HCEC 1CT (cell line): ENCODE data around the gene PLOD1.
A peak's percentile ranks its signal among the peaks of the same experiment; 100 is the strongest.

Source experiments
- DNase-seq: peaks from one replicate; pipeline ENCODE4 v3.0.0-alpha.2; 2017

The PLOD1 gene

DNA sequence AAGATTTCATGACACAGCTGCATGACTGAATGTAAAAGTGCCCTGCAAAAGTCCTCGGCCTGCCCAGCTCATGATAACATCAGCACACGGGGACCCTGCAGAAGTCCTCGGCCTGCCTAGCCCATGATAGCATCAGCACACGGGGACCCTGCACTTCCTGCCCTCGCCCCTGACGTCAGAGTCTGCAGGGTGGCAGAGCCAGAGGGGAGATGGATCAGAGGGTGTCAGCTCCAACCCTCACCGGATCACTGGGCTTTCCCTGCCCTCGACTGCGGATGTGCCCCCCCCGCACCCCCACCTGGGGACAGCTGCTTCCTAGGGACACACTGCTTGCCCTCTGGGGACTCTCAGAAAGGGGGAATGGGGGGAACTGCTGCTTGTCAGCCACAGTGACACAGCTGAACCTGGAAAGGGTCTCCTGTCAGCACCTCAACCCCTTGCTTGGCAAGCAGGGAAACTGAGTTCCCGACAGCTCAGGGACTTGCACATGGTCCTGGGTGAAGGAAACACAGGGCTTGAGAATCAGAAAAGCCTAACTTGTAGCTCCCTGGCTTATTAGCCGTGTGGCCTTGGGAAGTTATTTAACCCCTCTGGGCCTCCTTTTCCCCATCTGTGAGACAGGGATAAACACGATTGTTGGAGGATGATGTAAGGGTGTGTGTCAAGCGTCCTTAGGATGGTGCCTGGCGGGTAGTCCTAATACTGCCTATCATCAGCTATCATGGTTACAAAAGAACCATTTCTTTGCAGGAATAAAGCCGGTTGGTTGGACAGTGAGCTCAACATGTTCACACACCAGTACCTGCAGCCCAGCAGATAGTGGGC is 76.4 kb downstream of the PLOD1 start:
- DNase-seq: no peak

DNA sequence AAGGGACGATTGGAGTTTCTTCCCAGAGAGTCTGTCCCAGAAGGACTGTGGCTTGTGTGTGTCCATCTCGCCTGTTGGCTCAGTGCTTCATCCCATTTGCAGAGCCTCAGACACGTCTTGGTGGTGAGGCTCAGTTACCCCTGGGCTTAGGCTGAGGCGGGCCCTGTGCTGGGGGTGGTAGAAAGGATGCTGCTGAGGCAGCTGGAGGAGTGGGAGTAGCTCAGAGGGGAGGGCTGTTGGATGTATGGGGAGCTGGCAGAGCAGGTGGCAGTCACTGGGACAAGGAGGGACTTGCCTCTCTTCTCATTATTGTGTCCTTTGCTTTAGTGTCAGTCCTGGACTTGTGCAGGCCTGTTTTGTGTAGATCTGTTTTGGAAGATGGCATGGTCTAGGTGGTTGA is 77.5 kb downstream of the PLOD1 start:
- no peak for DNase-seq

DNA sequence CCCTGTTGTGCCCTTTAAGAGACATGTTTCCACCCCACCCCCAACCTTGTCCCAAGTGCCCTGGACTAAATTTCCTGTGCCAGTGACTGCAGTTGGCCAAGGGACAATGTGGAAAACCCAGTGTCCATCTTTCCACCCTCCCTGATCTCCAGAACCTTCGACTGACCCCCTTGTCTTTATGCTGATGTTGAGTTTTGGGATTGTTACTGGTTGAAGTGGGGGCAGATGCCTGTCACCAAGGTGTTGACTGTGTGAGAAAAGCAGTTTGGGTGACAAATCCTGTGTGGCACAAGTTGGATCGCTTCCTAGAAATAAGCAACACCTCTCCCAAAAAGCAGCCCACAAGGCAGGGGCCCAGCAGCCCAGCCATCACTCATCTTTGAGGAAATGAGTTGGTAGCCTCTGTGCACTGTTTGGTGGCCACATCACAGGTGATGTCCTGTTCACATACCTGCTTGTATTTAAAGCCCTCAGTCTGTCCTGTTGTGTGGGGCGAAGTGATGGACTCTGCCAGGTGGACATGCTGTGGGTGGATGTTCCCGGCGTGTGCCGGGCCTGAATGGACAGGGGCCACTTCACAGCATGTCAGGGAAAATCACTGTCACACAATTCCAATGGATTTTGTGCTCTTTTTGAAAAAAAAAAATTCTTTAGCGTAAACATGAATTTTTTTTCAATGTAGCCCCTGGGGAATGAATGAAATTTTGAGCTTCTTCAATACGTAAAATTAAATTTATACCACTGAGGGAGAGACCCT is 78.2 kb downstream of the PLOD1 start:
- DNase-seq: no peak

DNA sequence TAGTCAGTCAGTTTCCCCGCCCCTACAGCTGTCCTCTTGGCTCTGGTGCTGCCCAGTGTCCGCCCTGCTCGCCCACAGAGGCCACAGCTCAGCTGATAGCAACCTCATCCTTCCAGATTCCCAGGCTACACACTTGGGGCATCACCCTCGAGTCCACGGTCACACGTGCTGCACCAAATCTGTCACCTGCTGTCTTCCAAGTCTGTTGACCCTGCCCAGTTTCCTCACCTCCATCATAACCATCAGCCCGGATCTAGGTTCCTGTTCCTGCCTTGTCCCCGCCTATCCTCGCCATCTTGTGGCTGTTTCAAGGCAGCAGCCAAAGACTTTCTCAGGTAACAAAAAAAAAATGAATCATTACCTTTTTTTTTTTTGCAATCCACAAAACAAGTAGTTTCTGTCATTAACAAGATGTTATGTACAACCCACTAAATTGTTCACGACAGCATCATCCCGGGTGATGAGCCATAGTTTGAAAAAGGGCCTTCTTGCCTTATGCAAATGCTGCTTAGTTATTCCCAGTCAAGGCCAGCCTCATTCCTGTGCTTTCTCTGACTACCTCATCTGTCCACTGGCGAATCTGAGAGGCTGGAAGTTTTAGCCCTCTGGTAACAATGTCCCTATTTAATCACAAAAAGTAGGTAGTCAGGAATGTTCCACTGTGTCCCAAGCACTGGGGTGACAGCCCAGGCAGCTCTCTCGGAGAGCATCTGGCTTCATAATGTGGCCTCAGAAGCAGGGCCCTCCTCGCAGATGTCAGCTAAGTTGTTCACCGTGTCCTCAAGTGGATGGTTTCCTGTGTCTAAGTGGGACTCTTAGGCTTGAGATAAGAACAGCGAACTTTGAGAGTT is 79.8 kb downstream of the PLOD1 start:
- DNase-seq: no peak

DNA sequence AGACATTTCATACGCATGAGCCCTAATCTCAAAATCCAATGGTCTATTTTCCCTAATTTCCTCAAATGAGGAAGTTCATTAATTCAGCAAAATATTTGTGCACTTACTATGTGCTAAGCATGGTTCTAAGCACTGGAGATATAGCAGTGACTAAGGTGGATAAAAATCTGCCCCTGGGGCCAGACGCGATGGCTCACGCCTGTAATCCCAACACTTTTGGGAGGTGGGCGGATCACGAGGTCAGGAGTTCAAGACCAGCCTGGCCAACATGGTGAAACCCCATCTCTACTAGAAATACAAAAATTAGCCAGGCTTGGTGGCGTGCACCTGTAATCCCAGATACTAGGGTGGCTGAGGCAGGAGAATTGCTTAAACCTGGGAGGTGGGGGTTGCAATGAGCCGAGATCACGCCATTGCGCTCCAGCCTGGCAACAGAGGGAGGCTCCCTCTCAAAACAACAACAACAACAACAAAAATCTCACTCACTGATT is 80.5 kb downstream of the PLOD1 start:
- no peak for DNase-seq

DNA sequence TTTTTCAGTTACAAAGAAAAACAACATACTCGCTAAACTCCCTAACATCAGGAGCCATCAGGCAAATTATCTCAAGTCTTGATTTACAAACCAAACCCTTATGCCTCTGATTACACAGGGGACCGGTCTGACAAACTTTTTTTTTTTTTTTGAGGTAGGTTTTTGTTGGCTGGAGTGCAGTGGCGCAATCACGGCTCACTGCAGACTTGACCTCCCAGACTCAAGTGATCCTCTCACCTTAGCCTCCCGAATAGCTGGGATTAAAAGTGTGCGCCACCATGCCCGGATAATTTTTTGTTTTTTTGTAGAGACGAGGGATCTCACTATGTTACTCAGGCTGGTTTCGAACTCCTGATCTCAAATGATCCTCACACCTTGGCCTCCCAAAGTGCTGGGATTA is 81.0 kb downstream of the PLOD1 start:
- no peak for DNase-seq

DNA sequence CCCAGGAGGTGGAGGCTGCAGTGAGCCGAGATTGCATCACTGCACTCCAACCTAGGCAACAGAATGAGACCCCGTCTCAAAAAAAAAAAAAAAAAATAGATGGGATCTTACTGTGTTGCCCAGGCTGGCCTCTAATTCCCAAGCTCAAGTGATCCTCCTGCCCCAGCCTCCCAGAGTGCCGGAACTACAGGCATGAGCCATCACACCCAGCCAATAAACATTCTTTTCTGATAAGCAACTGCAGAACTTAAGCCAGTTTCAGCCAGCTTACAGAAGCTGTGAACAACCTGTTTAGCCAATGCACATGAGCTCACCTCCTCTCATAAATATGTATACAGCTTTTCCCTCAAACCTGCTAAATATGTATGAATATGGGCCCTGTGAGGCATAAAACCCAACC is 81.7 kb downstream of the PLOD1 start:
- DNase-seq: no peak

DNA sequence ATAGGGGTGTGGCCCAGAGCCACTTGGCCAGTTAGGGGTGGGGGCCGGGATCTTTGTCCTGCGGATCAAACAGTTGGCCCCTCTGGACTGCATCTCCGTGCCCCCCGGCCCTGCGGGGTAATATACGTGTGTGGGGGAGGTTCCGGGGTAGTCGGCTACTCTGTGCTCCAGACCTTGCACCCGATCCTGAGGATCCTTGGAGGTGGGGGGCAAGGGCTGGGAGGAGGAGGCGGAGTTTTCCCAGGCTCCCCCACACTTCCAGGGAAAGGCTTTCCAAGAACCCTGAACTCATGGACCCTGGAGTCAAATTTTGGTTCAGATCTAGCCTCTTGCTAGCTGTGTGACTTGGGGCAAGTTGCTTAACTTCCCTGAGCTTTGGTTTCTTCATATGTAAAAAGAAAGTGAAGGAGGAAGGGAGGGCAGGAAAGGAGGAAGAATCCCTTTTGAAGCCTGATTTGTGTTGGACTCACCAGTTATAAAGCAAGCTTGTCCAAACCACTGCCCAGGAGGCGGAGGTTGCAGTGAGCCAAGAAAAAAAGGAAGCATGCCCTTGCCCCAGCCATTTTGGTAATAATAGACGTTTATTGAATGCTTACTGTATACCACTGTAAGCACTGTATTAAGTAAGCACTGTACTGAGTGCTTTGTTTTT is 85.5 kb downstream of the PLOD1 start:
- DNase-seq: peak; percentile 26

DNA sequence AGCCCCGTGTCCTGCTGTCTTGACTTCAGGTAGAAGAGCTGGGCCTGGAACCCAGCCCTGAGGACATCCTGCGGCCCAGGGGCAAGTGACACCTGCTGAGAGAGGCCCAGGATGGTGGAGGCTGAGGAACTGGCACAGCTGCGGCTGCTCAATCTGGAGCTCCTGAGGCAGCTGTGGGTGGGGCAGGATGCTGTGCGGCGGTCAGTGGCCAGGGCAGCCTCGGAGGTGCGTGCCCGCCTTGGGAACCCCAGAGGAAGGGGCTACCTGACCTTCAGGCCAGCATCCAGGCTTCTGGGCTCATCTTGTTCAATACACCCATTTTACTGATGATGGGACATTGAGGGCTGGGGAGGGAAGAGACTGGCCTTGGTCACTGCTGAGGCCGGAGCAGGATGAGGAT is 87.1 kb downstream of the PLOD1 start:
- no peak for DNase-seq

DNA sequence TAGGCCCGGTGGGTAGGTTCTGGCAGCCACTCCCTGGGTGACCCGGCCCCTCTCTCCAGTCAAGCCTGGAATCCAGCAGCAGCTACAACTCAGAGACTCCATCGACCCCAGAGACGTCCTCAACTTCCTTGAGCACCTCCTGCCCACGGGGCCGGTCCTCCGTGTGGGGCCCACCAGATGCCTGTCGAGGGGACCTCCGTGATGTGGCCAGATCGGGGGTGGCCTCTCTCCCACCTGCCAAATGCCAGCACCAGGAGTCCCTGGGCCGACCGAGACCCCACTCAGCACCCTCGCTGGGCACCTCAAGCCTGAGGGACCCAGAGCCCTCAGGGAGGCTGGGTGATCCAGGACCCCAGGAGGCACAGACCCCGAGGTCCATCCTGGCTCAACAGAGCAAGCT is 87.5 kb downstream of the PLOD1 start:
- DNase-seq: no peak
